Raji (cell line): Measurements from ENCODE around the gene CFI.

Experiments used
- POLR2A ChIP-seq: IDR thresholded peaks from 2 replicates; pipeline ENCODE4 v1.6.1; 2011; ENCODE audit warnings: low read depth, low read length, control low read depth; ENCODE audit not compliant: insufficient read depth

CFI gene

GRCh38 chr4:109751852-109752251 lies 49.9 kb downstream of the CFI start:
- TF ChIP-seq POLR2A = no peak

GRCh38 chr4:109750652-109751244 lies 51.1 kb downstream of the CFI start:
- no peak for TF ChIP-seq POLR2A

GRCh38 chr4:109749388-109750082 lies 52.3 kb downstream of the CFI start:
- no peak for TF ChIP-seq POLR2A

GRCh38 chr4:109748114-109748513 lies 53.7 kb downstream of the CFI start:
- no peak for TF ChIP-seq POLR2A

GRCh38 chr4:109746728-109747127 lies 55.1 kb downstream of the CFI start:
- no peak for TF ChIP-seq POLR2A

- TF ChIP-seq POLR2A = no peak
Measured at GRCh38 chr4:109745830-109746229, 56.0 kb downstream of the CFI start.

GRCh38 chr4:109739547-109739946 lies 62.3 kb downstream of the CFI start:
- no peak for TF ChIP-seq POLR2A

GRCh38 chr4:109738104-109738872 lies 63.5 kb downstream of the CFI start:
- TF ChIP-seq POLR2A = no peak

GRCh38 chr4:109735566-109736365 lies 66.0 kb downstream of the CFI start:
- no peak for TF ChIP-seq POLR2A

- TF ChIP-seq POLR2A = no peak
Measured at GRCh38 chr4:109733728-109734127, 68.1 kb downstream of the CFI start.

- no peak for TF ChIP-seq POLR2A
Measured at GRCh38 chr4:109730619-109731545, 70.9 kb downstream of the CFI start.

- peak; percentile 92 for TF ChIP-seq POLR2A
Measured at GRCh38 chr4:109729718-109730618, 71.8 kb downstream of the CFI start, which contains the start of gene PLA2G12A. TSS of gene PLA2G12A (minus strand) at chr4:109730070. CDS start at chr4:109729809, 261 bp downstream.

- no peak for TF ChIP-seq POLR2A
Measured at GRCh38 chr4:109729117-109729717, 72.6 kb downstream of the CFI start.
